Measurements from ENCODE around the gene PDIA5. TPM values are rescaled to one million over a fixed set of nuclear protein-coding genes. Genes with fewer than 3 reads are reported as not detected.

Gene PDIA5
- total and polyA plus RNA-seq, 2 of the 4 experiments (the other 2 are of a cell fraction) = 19.4 to 42.0 TPM

DNA sequence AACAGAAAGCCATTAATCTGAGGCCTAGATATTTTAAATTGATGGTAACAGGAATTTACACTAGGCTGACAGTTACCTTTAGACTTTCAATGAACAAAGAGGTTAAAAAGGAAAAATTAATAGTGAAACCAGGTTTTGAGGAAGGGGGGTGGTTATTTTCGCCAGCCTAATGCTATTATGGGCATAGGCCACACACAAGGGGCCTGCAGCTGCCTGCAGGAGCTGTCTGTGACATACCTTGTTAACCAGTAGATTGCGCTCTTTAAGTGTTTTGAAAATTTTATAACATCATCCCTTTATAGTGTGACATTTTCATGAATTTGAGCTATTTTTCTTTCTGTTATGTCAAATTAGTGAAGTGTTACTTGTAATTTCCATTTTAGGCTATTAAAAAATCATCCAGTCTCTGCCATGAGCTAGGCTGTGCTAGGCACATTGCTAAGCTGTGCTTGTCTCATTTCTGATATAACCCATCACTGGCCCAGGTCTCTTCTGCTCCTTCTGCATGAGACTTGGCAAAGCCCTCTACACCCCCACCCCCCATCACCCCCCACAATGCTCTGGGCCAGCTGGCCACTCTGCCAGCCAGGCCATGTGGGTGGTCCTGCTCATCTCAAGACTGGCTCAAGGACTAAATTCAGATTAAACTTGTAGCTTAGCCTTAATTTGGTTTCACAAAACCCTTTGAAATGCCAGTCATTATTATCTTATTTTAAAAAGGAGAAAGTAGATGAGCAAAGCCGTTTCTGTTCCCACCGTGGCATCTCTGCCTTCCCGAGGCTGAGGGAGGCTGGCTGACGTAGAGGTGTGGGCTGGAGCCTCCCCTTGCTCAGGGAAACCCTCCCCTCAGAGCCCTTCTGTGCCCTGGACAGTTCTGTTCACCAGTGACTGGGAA is 86.5 kb downstream of the PDIA5 start (continued):
- no peak for TF ChIP-seq POLR2A (IDR thresholded peaks at IDR 0.05; ENCODE audit: low read depth, low read length)

GRCh38 chr3:123154020-123154985 is 87.5 kb downstream of the PDIA5 start:
- no peak overlapping the region for H4K8ac ChIP-seq (ENCODE audit: low read depth in 2 of 2, low read length in 2 of 2)
- peaks cover 51% of the 10 kb centered on the region for H3K36me3 ChIP-seq (ENCODE audit: control insufficient read depth, insufficient read depth, low read length)
- no peak overlapping the region for H2AK5ac ChIP-seq (ENCODE audit: low read depth, low read length)
- H4K5ac ChIP-seq (ENCODE audit: low read depth, low read length) = no peak overlapping the region
- H3K14ac ChIP-seq (replicated peaks; ENCODE audit: low read depth, low read length) = no peak overlapping the region
- H3K18ac ChIP-seq (ENCODE audit: low read depth, low read length) = no peak overlapping the region
- POLR2A ChIA-PET (ENCODE audit: unreplicated experiment) = no interaction called here
- no peak overlapping the region for H2AK9ac ChIP-seq (replicated peaks; ENCODE audit: low read depth, low read length, poor library complexity)
- H4K91ac ChIP-seq (ENCODE audit: insufficient read depth, low read depth, low read length) = no peak overlapping the region
- CTCF ChIA-PET = no interaction called here
- H3K23ac ChIP-seq (ENCODE audit: low read depth, low read length) = no peak overlapping the region
- H3K4me1 ChIP-seq (ENCODE audit: control insufficient read depth, insufficient read depth, low read length) = no peaks in the 10 kb centered on the region
- H3K79me1 ChIP-seq (ENCODE audit: low read depth in 1 of 2, low read length in 2 of 2) = no peaks in the 10 kb centered on the region; a peak in 1 of 4 replicates
- DNase-seq = no peak
- H2BK20ac ChIP-seq (ENCODE audit: low read depth, low read length) = no peak overlapping the region
- no peak overlapping the region for H2BK120ac ChIP-seq (ENCODE audit: low read depth, low read length)
- BruUV-seq (replicated peaks) = no TSS peak
- in situ Hi-C loops (cut with MboI; ENCODE audit: low sequenced_read_pairs) = no loop called here
- no peak overlapping the region for H2AFZ ChIP-seq (replicated peaks; ENCODE audit: low read length, poor library complexity)
- 100% methylated on average over 1 of the region's 7 CpGs; no CpG with 5 or more reads in 1 of the 2 experiments for WGBS, 2 experiments (ENCODE audit: extremely low coverage in 2 of 2, insufficient read length in 1 of 2)
- no peak overlapping the region for H2BK5ac ChIP-seq (ENCODE audit: low read depth, low read length, poor library complexity, severe bottlenecking)
- no peaks in the 10 kb centered on the region for H4K20me1 ChIP-seq (ENCODE audit: insufficient read depth, low read length)
- ATAC-seq (ENCODE audit: low read depth) = no peak
- dilution Hi-C loops (cut with HindIII; ENCODE audit: low sequenced_read_pairs, unreplicated experiment) = no loop called here
- no peak overlapping the region for H3K9ac ChIP-seq (ENCODE audit: low read depth, low read length)
- H3K9me1 ChIP-seq (ENCODE audit: insufficient read depth, low read length) = peaks cover 3% of the 10 kb centered on the region
- H3K27me3 ChIP-seq (ENCODE audit: control insufficient read depth, insufficient read depth, low read length) = no peaks in the 10 kb centered on the region
- H3K9me3 ChIP-seq (ENCODE audit: control insufficient read depth, insufficient read depth, low read length) = no peaks in the 10 kb centered on the region
- H3K4ac ChIP-seq (ENCODE audit: low read depth, low read length) = no peak overlapping the region
- intact Hi-C loops (cut with micrococcal nuclease) = no loop called here
- H2BK15ac ChIP-seq (ENCODE audit: low read depth, low read length) = no peak overlapping the region
- no peak overlapping the region for H3K56ac ChIP-seq (ENCODE audit: extremely low read depth, insufficient read depth, low read length)
- H3K4me3 ChIP-seq (ENCODE audit: insufficient read depth, low read depth, low read length) = no peak overlapping the region
- H3K4me2 ChIP-seq (ENCODE audit: low read depth, low read length) = no peak overlapping the region
- H3K27ac ChIP-seq (ENCODE audit: insufficient read depth, low read length) = no peak overlapping the region
- TF ChIP-seq CEBPB (IDR thresholded peaks at IDR 0.05; ENCODE audit: low read depth, low read length) = no peak
- no peak for TF ChIP-seq RFX5 (IDR thresholded peaks at IDR 0.05; ENCODE audit: low read depth, low read length)
- no peak for TF ChIP-seq POLR2A (IDR thresholded peaks at IDR 0.05; ENCODE audit: low read depth, low read length)
- TF ChIP-seq FOS (IDR thresholded peaks at IDR 0.05; ENCODE audit: low read depth, low read length) = no peak
- no peak for TF ChIP-seq MAFK (IDR thresholded peaks at IDR 0.05; ENCODE audit: low read depth, low read length)
- TF ChIP-seq SMC3 (IDR thresholded peaks at IDR 0.05; ENCODE audit: low read depth, low read length) = no peak
- TF ChIP-seq CHD1 (IDR thresholded peaks at IDR 0.05; ENCODE audit: low read depth, low read length) = no peak
- no peak for TF ChIP-seq ELK1 (IDR thresholded peaks at IDR 0.05; ENCODE audit: borderline replicate concordance, low read depth, low read length)
- TF ChIP-seq, protein P1, sequence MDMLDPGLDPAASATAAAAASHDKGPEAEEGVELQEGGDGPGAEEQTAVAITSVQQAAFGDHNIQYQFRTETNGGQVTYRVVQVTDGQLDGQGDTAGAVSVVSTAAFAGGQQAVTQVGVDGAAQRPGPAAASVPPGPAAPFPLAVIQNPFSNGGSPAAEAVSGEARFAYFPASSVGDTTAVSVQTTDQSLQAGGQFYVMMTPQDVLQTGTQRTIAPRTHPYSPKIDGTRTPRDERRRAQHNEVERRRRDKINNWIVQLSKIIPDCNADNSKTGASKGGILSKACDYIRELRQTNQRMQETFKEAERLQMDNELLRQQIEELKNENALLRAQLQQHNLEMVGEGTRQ (IDR thresholded peaks at IDR 0.05; ENCODE audit: low read depth, low read length) = no peak
- no peak for TF ChIP-seq MXI1 (IDR thresholded peaks at IDR 0.05; ENCODE audit: borderline replicate concordance, low read depth, low read length)
- TF ChIP-seq MAZ (IDR thresholded peaks at IDR 0.05; ENCODE audit: borderline replicate concordance, low read depth, low read length) = no peak
